IPS-NIHi11 (cell line): Measurements from ENCODE around the gene HPCAL4.

Source experiments
- DNase-seq: peaks from one replicate; pipeline ENCODE4 v3.0.0; 2012; ENCODE audit warnings: mixed read lengths, low spot score

The HPCAL4 gene

DNA sequence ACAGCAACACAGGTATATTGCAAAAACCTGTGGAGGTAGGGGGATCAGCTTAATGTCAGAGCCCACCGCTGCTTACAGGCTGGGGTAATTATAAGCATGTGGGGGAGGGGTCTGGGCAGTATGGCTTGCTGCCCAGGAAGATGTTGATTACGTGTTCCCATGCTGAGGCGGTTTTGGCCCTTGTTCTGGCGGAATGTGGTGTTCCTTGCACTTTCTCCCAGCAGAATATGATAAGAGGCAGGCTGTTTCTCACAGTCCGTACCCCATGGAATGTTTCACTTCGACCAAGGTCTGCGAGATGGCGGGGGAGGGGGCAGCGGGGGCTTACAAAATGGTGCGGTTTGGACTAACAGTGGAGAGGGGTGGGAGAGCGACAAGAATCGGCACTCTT is 9.8 kb upstream of the HPCAL4 start:
- DNase-seq, result no peak

DNA sequence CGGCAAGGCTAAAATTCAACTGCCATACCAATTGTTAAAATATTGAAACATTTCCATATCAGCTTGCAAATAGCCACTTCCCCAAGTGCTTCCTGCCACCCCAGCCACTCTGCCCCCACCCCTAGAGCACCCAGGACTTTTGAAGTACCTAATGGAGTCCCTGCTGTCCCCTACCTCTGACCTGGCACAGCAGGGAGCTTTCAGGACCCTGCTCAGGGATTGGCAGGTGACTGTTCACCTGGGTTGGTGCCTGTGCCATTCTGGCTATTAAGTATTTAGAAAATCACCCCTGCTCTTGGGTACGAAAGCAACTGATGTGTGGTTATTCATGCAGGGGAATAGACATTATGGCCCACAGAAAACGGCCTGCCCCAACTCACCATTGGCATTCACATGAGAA is 9.1 kb upstream of the HPCAL4 start:
- no peak for DNase-seq

DNA sequence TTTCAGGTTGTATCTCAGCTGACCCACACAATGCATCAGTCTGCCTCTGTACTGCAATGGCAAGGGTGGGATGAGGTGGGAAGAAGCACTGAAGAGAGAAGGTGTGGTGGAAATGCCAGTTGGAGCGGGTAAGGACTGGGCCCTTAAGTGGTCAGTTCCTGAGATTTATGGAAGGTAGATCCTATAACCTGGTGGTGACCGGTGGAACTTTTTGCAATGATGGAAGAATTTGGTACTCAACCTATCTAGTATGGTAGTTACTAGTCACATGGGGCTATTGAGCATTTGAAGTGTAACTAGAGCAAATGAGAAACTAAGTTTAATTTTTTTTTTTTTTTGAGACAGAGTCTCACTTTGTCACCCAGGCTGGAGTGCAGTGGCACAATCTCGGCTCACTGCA is 8.2 kb upstream of the HPCAL4 start:
- DNase-seq, result no peak

DNA sequence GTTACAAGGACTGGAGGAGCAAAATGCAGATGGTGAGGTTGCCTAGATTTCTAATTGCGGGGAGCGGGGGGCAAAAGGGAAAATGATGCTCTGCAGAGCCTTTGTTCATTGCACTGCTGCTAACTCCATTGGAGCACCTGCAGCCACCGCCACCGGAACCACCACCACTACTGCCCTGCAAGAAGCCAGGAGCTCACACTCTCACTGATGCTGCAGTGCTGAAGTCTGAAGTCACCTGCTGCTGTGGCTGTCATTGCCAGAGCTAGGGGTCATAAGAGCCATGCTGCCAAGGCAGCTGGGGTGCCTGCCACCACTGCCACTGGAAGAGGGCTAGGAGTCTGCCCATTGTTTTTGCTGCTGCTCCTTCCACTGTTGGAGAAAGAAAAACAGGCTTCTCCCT is 7.3 kb upstream of the HPCAL4 start:
- no peak for DNase-seq

DNA sequence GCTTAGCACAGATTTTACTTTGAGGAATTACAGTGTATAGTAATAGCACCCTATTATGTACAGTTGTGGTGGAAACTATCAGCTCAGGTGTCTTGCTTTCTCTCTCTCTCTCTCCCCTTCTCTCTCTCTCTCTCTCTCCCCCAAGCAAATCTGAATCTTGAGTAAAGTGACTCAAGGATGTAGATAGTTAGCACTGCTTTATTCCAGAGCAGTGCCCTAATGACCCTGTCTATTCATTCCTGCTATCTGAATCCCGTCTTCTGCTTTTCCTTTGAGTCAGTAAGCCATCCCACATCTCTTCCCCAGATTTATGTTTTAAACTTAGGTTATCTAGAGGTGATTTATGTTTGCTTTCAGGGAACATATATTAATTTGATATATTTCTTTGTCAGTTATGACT is 5.2 kb upstream of the HPCAL4 start:
- DNase-seq, result no peak

DNA sequence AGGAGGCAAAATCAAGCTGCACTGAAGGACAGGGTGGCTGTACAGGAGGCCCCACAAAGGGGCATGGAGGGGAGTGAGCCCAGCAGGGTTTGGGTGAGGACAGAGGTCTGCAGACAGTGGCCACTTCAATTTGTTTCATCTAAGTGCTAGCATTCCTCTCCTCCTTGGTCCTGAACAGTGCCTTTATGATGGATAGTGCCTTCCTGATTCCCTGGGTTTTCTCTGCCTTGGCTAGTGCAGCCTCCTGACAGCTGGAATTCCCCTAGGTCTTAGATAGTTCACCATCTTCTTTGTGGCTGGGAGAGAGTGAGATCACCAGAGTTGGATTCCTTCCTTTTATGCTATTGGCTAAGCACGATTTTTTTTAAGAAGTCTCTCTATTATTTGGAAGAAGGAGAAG is 3.8 kb upstream of the HPCAL4 start:
- DNase-seq, result no peak

DNA sequence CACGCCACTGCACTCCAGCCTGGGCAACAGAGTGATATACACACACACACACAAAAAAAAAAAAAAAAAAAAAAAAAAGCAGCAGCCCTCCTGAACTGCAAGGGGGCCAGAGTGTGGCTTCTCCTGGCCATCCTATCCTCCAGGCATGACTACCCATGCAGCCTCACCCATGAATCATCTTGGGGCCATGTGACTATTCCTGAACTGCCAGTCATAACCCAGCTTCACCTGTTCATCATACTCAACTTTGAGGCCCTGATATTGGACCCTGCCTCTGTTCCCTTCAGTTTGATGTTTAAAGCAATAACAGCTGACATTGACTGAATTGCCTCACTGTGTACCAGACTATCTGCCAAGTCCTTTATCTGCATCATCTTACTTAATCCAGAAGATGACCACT is 2.8 kb upstream of the HPCAL4 start:
- DNase-seq, result no peak

DNA sequence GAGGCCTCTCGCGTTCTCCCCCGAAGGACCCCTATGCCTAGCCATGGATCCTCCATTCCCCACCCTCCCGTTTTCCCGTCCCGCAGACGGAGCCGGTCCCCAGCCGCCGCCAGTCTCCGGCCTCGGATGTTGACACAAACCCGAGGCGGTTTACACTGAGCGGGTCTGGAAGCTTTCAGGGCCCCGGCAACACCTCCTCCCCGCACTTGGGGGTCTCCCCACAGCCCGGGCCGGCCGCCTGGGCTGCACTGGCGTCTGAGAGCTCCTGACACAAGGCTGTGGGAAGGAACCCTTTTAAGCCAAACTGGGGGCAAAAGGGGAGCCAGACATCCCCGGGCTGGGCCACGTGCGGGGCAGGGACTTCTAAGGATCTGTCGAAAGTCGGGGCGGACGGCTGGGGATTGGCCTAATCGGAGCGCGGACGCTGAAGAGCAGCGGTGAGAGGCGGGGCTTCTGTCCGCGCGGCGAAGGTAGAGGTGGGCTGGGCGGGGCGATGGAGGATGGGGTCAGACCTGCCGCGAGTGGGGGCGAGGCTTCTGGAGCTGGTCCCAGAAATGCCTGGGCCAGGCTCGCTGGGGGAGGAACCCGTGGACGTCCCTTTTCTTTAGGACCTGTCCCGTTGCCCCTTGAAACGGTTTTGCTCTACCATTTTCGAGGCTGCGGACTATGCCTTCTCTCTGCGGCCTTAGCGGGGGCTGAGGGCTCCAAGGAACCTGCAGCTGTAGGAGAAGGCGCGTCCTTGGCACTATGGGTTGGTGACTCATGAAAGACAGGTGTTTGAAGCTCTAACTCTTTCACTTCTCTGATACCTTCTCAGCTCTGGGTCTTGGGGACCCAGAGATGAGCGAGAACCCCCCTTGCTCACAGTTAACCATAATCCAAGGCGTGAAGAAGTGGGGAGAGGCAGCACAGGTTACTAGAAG is 1.2 kb upstream of the HPCAL4 start:
- peak; percentile 59 for DNase-seq

DNA sequence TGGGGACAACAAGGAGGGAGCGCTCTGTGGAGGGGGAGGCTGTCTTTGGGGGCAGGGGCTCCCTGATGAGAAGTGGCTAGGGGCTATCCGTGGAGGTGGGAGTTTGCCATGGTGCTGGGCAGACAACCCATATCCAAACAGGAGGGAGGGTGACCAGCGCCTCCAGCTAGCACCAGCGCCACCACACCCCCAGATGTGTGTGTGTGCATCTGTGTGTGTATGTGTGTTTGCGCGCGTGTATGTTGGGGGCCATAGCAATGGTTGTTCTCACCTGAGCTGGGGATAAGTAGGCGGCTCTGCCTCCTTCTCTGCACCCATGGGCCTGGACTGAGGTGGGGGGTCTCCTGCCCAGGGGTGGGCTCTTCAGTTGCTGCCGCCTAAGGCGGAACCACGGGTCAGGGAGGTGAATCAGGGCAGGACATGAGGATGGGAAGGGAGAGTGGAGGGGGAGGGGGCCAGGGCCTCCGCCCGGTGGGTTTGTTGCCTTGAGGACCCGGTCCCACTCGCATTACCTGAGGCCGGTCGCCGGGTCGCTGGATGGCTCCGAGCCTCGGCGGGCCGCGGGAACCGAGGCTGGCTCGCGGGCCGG is 345 bp downstream of the HPCAL4 start:
- DNase-seq, result no peak

DNA sequence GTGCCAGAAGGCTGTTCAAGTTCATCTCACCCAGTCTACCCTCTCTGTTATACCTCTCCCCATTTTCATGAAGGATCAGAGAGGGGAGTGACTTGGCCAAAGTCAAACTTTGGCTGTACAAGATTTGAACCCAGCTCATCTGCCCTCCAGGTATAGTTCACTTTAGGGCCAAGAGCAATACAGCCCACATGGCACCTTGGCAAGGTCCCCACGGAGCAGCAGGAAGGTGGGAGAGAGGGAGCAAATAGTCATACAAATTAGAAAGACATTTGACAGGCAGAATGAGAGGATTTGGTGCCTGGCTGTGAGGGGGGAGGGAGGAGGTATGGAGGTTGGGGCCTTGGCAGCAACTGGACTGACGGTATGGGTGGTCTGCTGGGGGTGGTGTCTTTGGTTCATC is 1.0 kb downstream of the HPCAL4 start:
- DNase-seq, result no peak

DNA sequence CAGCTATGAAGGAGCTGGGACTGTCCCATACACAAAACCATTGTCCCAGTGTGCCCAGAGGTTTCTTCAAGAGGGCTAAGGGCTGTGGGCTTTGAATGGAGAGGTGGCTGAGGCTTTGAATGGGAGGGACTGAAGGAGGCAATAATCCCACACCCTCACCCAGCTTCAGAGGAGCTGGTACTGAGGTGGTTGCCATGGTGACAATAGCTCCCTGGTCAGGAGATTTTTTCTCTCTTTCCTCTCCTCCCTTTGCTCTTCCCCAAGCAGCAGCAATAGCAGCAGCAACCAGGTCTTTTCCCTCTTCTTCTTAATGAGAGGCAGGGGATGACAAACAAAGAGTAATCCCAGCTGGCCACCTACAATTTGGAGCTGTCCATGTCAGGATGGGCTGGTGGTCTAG is 1.6 kb downstream of the HPCAL4 start:
- no peak for DNase-seq

DNA sequence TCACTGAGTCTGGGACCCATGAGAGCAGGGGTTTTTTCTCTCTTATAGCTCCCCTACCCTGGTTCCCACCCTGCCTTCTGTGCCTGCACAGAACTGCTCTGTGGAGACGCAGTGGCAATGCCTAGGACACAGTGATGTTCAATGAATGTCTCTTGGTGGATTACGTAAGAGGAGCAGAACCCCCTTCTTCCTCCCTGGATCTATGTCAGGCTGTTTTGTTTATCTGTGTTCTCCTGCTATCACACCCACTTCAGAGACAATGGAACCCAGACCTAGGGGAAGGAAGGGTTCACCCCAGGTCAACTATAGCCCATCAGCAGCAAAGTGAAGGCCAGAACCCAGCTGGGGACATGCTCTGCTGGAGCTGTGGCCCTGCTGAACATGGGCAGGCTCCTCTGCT is 2.0 kb downstream of the HPCAL4 start:
- DNase-seq, result no peak

DNA sequence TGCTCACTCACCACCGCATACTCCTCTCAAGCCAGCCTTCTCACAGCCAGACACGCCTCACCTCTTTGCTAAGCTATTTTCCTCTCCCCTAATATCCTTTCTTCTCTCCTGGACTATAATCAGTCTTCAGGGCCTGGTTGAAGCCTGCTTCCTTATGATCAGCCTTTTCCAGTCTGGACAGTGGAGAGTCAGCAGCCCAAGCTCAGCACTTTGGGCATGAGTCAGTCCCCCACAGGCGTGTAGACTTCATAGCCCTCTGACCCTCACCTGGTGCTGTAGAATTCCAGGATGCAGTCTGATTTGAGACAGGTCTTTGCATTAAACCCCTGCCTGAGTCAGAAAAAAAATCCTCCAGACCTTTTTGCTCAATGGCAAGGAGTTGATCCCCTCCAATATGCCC is 2.5 kb downstream of the HPCAL4 start:
- DNase-seq, result no peak

DNA sequence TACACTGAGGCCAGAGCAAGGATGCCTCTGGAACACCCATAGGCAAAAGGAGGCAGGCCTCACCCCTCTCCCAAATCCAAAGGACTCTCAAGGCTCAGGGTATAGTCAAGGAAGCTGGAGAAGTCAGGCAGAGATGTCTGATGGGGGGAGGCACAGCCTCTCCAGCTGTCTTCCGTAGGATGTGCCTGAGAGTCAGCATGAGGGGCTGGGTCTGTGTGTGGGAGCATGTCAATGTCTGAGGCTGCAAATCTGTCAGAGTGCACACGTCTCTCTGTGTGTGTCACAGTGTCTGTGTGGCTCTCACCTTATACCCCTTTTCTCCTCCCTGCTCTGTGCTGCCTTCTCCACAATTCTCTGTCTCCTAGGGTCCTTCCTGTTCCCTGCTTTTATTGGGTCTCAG is 4.0 kb downstream of the HPCAL4 start:
- DNase-seq, result no peak

DNA sequence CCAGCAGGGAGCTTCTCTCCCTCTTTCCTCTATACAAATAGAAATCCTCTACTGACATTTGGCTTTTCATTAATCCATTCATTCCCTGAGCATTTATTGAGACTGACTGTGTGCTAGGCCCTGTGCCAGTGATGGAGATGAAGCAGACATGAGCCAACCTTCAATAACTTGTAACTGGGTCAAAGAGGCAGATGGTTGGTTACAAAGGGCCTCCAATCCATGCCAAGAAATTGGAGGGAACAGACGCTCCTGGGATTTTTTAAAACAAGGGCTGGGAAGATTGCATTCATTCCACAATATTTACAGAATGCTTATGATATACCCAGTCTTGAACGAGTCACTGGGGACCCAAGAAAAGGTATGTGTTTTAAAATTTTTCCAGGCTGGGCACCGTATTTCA is 6.2 kb downstream of the HPCAL4 start:
- no peak for DNase-seq

DNA sequence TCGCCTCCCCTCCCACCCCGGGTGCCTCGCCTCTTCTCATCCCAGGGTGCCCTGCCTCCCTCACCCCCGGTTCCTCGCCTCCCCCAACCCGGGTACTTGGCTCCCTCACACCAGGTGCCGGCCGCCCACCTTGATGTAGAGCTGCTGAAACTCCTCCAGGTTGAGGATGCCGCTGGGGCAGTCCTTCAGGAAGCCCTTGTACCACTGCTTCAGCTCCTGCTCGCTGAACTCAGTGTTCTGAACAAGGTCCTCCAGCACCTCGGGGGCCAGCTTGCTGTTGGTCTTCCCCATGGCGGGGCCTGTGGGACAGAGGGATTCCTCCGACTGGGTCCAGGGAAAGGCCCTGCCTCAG is 6.9 kb downstream of the HPCAL4 start:
- no peak for DNase-seq

DNA sequence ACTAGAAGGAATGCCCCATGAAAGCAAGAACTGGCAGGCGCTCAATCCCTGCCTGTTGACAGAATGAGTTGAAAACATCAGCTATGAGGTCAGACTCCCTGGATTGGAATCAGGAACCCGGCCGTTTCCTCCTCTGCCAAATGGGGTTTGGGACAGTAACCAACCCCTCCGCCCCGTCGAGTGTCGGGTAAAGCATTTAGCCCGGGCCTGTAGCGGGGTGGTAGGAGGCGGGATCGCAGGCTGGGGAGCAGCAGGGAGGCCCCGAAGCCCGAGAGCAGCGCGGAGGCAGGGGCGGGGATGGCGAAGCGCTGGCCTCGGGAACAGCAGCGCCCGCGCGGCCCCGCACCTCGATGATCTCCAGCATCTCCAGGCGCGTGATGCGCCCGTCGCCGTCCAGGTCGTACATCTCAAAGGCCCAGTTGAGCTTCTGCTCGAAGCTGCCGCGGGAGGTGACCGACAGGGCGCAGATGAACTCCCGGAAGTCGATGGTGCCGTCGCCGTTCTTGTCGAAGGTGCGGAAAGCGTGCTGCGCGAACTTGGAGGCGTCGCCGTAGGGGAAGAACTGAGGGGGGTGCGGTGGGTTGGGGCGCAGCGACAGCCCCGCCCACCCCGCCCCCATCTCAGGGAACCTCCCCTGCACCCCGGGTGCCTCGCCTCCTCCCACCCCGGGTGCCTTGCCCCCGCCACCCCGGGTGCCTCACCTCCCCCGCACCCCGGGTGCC is 7.5 kb downstream of the HPCAL4 start:
- DNase-seq, result peak; percentile 44

DNA sequence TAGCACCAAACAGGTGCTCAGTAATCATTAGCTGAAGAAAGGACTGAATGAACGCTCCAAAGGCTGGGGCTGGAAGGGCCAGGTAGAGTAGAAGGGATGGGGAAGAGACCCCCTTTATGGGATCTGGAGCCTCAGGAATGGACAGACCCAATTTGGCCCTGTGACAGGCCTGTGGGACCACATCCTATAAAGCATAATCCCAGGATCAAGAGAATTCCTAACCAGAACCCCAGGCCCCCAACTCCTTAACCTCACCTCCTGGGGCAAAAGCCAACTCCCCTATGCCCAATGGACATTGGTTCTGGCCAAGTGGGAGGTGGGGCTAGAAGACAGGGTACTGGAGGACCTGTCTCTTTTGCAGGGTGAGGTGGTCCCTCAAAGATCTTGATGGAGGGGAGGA is 9.2 kb downstream of the HPCAL4 start:
- no peak for DNase-seq

DNA sequence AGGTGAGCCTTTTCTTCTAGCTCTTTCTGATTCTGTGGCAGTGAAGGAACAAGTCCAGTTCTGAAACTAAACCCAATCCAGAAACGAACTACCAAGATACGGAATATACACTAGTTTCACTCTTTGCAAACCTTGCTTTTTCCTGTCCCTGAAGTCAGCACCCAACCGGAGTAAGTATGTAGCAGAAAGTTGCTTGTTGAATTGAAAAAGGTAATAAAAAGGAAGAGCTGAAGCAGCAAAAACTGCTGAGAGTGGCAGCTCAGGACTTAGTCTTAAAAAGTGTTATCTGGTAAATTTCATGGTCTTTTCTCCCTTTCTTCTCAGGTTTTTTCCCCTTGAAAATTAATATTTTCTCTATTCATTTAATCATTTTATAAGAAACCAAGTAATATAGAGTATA is 9.9 kb downstream of the HPCAL4 start:
- no peak for DNase-seq

DNA sequence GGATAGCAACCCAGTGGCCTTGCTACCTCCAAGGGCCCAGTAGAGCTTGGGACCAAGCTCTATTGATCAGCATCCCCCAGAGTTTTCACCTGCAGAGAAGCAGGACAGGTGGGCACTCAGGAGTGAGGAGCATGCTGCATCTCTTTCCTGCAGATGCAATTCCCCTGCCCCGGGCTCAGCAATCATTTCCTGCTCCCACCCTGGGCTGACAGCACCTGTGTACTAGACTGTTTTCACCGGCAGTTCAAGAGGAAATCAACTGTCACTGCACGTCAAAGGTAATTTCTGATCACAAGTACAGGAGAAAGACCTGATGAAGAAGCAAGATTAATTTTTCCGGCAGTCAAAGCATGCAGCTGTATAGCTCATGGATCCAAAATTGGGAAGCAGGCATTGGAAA is 10.5 kb downstream of the HPCAL4 start:
- DNase-seq, result no peak

DNA sequence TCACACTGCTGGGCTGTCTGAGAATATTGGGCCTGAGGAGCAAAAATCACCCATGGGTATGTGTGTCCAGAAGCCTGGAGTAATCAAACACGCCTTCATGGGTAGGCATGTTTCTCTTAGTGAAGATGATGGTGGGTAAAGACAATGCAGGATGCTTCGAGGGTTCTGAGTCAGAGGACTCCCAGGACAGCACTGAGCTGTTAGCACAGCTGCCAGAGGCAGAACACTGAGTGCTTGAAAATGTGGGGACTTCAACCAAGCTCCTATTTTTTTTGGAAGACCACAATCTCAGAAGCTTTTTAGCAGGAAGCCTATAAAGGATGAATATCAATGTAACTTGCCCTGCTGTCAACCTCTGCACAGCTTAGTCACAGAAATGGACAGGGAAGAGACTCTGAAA is 11.4 kb downstream of the HPCAL4 start:
- DNase-seq, result no peak

DNA sequence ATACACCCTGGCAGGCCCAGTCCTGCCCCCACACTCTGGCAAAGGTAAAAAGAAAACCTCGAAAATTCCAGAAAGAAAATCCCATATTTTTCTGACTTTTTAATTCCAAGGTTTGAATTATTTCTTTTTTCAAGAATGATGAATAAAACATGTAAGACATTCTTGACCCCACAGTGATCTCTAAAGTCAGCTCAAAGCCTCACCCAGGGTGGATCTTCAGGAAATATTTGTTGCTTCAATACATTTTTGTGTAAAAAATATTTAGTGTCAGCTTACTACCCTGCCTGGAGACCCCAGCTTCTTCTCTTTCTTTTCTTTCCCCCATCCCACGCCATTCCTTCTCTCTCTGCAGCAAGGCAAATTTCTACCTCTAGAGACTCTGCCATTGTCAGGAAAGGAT is 12.3 kb downstream of the HPCAL4 start:
- DNase-seq, result no peak

DNA sequence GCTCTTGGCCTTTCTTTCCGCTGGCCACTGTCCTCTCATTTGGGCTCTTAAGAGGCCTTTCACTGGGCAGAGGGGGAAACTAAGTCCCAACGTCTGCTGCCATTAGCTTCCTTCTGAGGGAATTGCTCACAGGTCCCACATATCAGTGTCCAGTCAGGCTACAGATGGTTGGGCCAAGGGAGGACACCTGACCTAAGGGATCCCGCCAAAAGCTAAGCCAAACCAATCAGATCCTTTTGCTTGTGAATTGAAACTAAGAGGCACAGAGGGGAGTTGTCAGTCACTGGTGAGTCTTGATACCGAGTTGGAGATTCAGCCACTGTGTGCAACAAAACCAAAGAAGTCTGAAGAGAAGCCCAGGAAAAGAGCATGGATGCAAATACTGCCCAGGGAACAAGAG is 13.6 kb downstream of the HPCAL4 start:
- no peak for DNase-seq
